Activated CD8-positive, alpha-beta memory T cell treated with anti-CD3 and anti-CD28 coated beads, Interleukin-2, amount 50 U/mL, for 1 hour (primary cell): ENCODE results near the gene BUB1B.
"Not testable (repeated sequence)": the region's sequence is repeated elsewhere in the genome, so short reads cannot be mapped to it uniquely, and the experiment has no call there.

Experiments used
- DNase-seq: peaks from one replicate; pipeline ENCODE4 v3.0.0-alpha.2; 2020; ENCODE audit errors: extremely low read depth

Gene BUB1B

GRCh38 chr15:40160689-40161688 is at the start of gene BUB1B:
BUB1B (plus strand) TSS chr15:40161069; CDS start chr15:40161221, 152 bp downstream.
- DNase-seq: peak; percentile 74

GRCh38 chr15:40111888-40112287 is 49.0 kb upstream of the BUB1B start:
- no peak for DNase-seq

- DNase-seq: no peak
These were observed 48.1 kb upstream of the BUB1B start for GRCh38 chr15:40112789-40113188.

- DNase-seq: no peak
These were observed 46.7 kb upstream of the BUB1B start for GRCh38 chr15:40114218-40114617.

GRCh38 chr15:40115106-40115505 is 45.8 kb upstream of the BUB1B start:
- not testable (repeated sequence) for DNase-seq

- no peak for DNase-seq
These were observed 45.2 kb upstream of the BUB1B start for GRCh38 chr15:40115670-40116093.

GRCh38 chr15:40118473-40118872 is 42.4 kb upstream of the BUB1B start:
- DNase-seq: no peak

GRCh38 chr15:40121911-40122638 is 38.8 kb upstream of the BUB1B start:
- DNase-seq: no peak

- DNase-seq: not testable (repeated sequence)
These were observed 37.9 kb upstream of the BUB1B start for GRCh38 chr15:40122989-40123388.

- not testable (repeated sequence) for DNase-seq
These were observed 37.0 kb upstream of the BUB1B start for GRCh38 chr15:40123863-40124262.

GRCh38 chr15:40124333-40124732 is 36.5 kb upstream of the BUB1B start:
- not testable (repeated sequence) for DNase-seq

- DNase-seq: not testable (repeated sequence)
These were observed 36.0 kb upstream of the BUB1B start for GRCh38 chr15:40124807-40125285.

- no peak for DNase-seq
These were observed 34.9 kb upstream of the BUB1B start for GRCh38 chr15:40125950-40126349.

GRCh38 chr15:40128766-40129660 is 31.9 kb upstream of the BUB1B start:
- DNase-seq: no peak

GRCh38 chr15:40130118-40130517 is 30.8 kb upstream of the BUB1B start:
- no peak for DNase-seq

GRCh38 chr15:40130799-40131502 is 29.9 kb upstream of the BUB1B start:
- DNase-seq: no peak

- DNase-seq: no peak
These were observed 27.3 kb upstream of the BUB1B start for GRCh38 chr15:40133544-40133943.

- no peak for DNase-seq
These were observed 26.0 kb upstream of the BUB1B start for GRCh38 chr15:40134885-40135284.

- DNase-seq: not testable (repeated sequence)
These were observed 24.9 kb upstream of the BUB1B start for GRCh38 chr15:40135846-40136450.
